Activated CD4-positive, alpha-beta T cell treated with anti-CD3 and anti-CD28 coated beads, Interleukin-2, amount 50 U/mL, for 24 hours (primary cell): ENCODE measurements around the gene THSD7A.

Experiments
- DNase-seq, 2 donors: peaks; one replicate each; pipeline ENCODE4 v3.0.0-alpha.2; 2020; ENCODE audit warnings: low read depth in 1 of 2, low spot score in 1 of 2

Gene THSD7A

DNA sequence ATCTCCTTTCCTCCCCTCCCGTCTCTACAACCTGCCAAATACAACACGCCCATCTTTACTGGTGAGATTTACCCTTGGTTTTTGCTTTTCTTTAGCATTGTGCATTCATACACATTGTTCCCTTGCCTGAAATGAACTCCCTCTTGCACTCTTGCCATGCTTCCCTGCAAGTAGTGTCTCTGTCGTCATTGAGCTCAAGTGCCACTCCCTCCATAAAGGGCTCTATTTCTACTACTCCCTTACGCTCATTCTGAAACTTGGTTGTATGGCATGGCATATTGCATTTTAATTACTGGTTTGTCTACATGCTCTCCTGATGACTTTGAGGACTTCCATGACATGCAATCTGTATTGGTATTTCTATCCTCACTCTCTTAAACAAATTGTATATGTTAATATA, 242.7 kb downstream of the THSD7A start:
- no peak for DNase-seq

GRCh38 chr7:11587814-11588213, 244.2 kb downstream of the THSD7A start:
- DNase-seq, result no peak

- no peak for DNase-seq
Observed at GRCh38 chr7:11587048-11587447, 244.9 kb downstream of the THSD7A start.

DNA sequence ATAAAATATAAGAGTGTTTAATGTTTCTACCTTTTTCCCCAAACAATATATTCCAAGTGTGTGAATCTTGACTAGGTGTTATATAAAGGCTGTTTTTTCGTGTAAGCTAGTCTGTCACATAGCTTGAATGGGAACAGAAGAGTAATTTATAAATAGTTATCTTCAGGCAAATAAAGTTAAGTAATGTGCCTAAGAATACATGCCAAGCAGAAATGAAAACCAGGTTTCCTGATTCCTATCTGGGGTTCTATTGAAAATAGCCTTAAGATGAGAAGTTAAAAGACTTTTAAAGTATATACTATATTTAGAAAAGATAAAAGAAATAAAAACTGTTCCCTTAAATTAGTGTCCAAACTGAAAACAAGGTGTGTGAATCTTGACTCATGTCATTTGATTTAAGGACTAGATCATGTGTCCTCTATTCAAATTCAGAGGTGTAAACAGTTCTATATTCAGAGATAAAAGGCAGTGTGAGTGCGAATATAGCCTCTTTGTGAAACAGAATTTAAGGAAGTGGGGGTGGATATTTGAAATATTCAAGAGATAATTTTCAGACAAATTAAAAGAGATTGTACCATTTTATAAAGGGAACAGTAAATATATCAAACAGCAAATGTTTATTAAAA, 247.5 kb downstream of the THSD7A start:
- DNase-seq, result no peak

DNA sequence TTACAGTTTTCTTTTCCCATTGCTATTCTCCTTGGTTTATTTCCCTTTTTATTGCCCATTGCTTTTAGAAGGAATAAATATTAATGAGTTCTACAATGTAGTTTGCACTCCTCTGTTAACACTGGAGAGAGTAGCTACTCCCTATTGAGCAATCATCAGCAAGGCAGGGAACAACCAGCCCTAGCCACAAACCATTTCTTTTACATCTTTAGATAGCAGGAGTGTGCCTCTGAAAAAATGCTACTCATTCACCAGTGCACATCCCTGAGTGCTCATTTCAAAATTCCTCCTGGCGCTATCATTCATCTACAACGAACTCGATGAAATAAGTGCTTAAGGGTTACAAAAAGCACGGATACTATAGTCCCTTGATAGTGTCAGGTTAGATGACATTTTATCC, 252.9 kb downstream of the THSD7A start:
- DNase-seq, result no peak

GRCh38 chr7:11576310-11576709, 255.7 kb downstream of the THSD7A start:
- DNase-seq, result no peak

- DNase-seq, result no peak
Observed at GRCh38 chr7:11573128-11573750, 258.8 kb downstream of the THSD7A start.

- no peak for DNase-seq
Observed at GRCh38 chr7:11570922-11571550, 261.0 kb downstream of the THSD7A start.

GRCh38 chr7:11570205-11570604, 261.8 kb downstream of the THSD7A start:
- DNase-seq, result no peak

DNA sequence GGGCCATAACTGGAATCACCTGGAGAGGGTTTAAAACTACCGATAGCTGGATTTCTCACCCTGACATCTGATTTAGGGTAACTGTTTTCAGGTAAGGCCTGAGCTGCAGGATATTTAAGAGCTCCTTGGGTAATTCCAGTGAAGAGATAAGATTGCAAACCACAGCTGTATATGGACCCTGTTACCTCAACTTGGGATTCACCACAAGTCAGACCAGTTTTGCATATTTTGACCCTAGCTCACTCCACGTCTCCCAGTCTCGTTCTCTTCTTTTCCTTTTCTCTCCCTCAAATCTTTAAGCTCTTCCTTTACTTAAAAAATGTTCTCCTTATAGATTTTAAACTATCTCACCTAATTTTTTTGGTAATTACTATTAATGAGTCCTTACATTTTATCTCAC, 264.4 kb downstream of the THSD7A start:
- DNase-seq, result no peak

GRCh38 chr7:11557627-11558026, 274.4 kb downstream of the THSD7A start:
- DNase-seq, result no peak

DNA sequence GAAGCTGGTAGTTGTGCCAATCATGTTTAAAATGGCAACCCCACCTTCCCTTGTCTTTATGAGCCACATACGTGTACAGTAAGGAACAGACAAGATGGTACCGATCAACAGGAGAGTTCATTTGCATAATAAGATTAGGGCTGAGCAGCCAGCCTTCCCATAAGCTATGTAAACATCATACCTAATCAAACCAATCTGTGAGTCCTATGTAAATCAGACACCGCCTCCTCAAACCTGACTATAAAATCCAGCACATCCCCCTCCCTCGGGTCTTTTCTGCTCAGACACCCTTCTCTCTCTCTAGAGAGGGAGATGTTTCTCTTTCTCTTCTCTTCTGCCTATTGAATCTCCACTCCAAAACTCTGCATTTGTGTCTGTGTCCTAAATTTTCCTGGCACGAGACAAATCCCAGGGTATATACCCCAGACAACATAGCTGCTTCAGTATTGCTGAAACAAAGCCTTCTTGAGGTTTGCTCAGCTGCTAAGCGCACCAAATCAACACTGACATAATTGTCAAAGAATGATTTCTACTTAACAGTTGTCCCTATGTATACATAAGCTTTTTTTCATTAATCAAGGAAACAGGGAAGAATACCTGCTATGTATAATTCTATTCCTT, 279.2 kb downstream of the THSD7A start:
- DNase-seq, result no peak

DNA sequence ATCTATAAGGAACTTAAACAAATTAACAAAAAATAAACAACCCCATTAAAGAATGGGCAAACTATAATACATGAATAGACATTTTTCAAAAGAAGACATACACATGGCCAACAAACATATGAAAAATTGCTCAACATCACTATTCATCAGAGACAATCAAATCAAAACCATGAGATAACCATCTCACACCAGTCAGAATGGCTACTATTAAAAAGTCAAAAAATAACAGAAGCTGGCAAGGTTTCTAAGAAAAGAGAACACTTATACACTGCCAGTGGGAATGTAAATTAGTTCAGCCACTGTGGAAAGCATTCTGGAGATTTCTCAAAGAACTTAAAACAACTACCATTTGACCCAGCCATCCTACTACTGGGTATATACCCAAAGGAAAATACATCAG, 280.5 kb downstream of the THSD7A start:
- DNase-seq, result no peak

DNA sequence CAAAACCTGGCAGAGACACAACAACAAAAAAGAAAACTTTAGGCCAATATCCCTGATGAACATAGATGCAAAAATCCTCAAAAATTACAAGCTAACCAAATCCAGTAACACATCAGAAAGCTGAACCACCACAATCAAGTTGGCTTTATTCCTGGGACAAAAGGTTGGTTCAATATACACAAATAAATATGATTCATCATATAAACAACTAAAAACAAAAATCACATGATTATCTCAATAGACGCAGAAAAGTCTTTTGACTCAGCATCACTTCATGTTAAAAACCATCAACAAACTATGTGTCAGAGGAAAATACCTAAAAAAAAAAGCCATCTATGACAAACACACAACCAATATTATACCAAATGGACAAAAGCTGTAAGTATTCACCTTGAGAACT, 283.5 kb downstream of the THSD7A start:
- no peak for DNase-seq

- DNase-seq, result no peak
Observed at GRCh38 chr7:11541330-11541729, 290.7 kb downstream of the THSD7A start.

- no peak for DNase-seq
Observed at GRCh38 chr7:11540271-11540761, 291.7 kb downstream of the THSD7A start.

DNA sequence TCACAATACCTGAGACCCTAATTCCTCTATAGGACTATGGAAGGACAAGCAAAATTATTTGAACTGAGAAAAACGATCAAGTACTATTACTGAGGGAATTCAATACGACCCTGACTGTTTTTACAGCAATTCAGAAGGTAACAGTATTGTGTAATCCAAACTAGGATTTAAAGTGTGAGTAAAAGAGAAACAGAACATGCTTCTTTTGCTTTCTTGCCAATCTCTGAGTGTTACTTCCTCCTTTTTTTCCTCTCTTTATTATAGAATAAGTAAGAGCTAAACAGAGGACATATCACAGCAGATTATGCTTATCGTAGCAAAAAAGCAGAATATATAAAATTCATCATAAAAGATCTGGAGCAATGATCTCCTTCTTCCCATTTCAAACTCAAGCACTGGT, 292.1 kb downstream of the THSD7A start:
- DNase-seq, result no peak

- DNase-seq, result no peak
Observed at GRCh38 chr7:11538751-11539299, 293.2 kb downstream of the THSD7A start.

- no peak for DNase-seq
Observed at GRCh38 chr7:11533229-11533820, 298.7 kb downstream of the THSD7A start.

GRCh38 chr7:11529382-11529781, 302.6 kb downstream of the THSD7A start:
- no peak for DNase-seq

- no peak for DNase-seq
Observed at GRCh38 chr7:11527707-11528106, 304.3 kb downstream of the THSD7A start.
